ENCODE data around the gene SMARCA4. TPM values are rescaled to one million over a fixed set of nuclear protein-coding genes. Genes with fewer than 3 reads are reported as not detected.

Gene SMARCA4
- total RNA-seq, 4 donors from 2014 or later, result 68.3 to 208 (median 114) TPM

GRCh38 chr19:11050323-11051114 lies 89.7 kb downstream of the SMARCA4 start:
- peaks cover 0 to 17% (median 5%) of the 10 kb centered on the region in 4 donors for H3K4me1 ChIP-seq
- no peak for TF ChIP-seq CTCF (IDR thresholded peaks at IDR 0.05)
- no peak for TF ChIP-seq POLR2A (IDR thresholded peaks at IDR 0.05)
- H3K9me3 ChIP-seq, result no peaks in the 10 kb centered on the region
- peaks cover 0 to 15% (median 0%) of the 10 kb centered on the region in 3 donors for H3K36me3 ChIP-seq
- no peaks in the 10 kb centered on the region for H3K27me3 ChIP-seq
- no peak overlapping the region for H3K27ac ChIP-seq
- no peak for DNase-seq
- no peak overlapping the region for H3K4me3 ChIP-seq

GRCh38 chr19:11053817-11054195 lies 93.0 kb downstream of the SMARCA4 start:
- no peak for DNase-seq
- Histone ChIP-seq H3K36me3 (peaks cover 0 to 9% (median 0%) of the 10 kb centered on the region in 3 donors), H3K9me3 (no peaks in the 10 kb centered on the region), H3K4me3 (no peak overlapping the region), H3K27me3 (no peaks in the 10 kb centered on the region), H3K27ac (no peak overlapping the region), H3K4me1 (peaks cover 0 to 13% (median 4%) of the 10 kb centered on the region in 4 donors)
- TF ChIP-seq CTCF (IDR thresholded peaks at IDR 0.05), result no peak
- TF ChIP-seq POLR2A (IDR thresholded peaks at IDR 0.05), result no peak

- Histone ChIP-seq H3K4me1 (peaks cover 0 to 9% (median 3%) of the 10 kb centered on the region in 4 donors), H3K27ac (no peak overlapping the region), H3K9me3 (no peaks in the 10 kb centered on the region), H3K27me3 (no peaks in the 10 kb centered on the region), H3K4me3 (no peak overlapping the region), H3K36me3 (peaks cover 0 to 9% (median 0%) of the 10 kb centered on the region in 3 donors)
- DNase-seq, result no peak
- no peak for TF ChIP-seq CTCF (IDR thresholded peaks at IDR 0.05)
- no peak for TF ChIP-seq POLR2A (IDR thresholded peaks at IDR 0.05)
Measured at GRCh38 chr19:11054200-11054599, 93.4 kb downstream of the SMARCA4 start.

GRCh38 chr19:11054628-11055027 lies 93.8 kb downstream of the SMARCA4 start:
- peaks cover 0 to 6% (median 3%) of the 10 kb centered on the region in 4 donors for H3K4me1 ChIP-seq
- peaks cover 0 to 14% (median 0%) of the 10 kb centered on the region in 3 donors for H3K36me3 ChIP-seq
- no peak for TF ChIP-seq POLR2A (IDR thresholded peaks at IDR 0.05)
- no peak for TF ChIP-seq CTCF (IDR thresholded peaks at IDR 0.05)
- DNase-seq, result no peak
- no peaks in the 10 kb centered on the region for H3K27me3 ChIP-seq
- H3K4me3 ChIP-seq, result no peak overlapping the region
- no peaks in the 10 kb centered on the region for H3K9me3 ChIP-seq
- no peak overlapping the region for H3K27ac ChIP-seq

GRCh38 chr19:11058246-11059030 lies 97.6 kb downstream of the SMARCA4 start:
- TF ChIP-seq POLR2A (IDR thresholded peaks at IDR 0.05), result no peak
- TF ChIP-seq CTCF (IDR thresholded peaks at IDR 0.05), result no peak
- Histone ChIP-seq H3K36me3 (peaks cover 0 to 31% (median 0%) of the 10 kb centered on the region in 3 donors), H3K27me3 (no peaks in the 10 kb centered on the region)

More at GRCh38 chr19:11058246-11059030, 97.6 kb downstream of the SMARCA4 start:
- DNase-seq, result peak in 1 of 3 donors; percentile 16
- Histone ChIP-seq H3K4me3 (no peak overlapping the region), H3K4me1 (no peaks in the 10 kb centered on the region), H3K27ac (no peak overlapping the region), H3K9me3 (no peaks in the 10 kb centered on the region)

Measured in Peyer's patch (tissue), 4 donors.